DND-41 (cell line): ENCODE results near the gene MARCHF3.

Source experiments
- ATAC-seq: fragments of 200-7000 bp; cut with Tn5 transposase; 3 replicates; pipeline ENCODE4 v1.9.1; 2021; ENCODE audit warnings: low read depth; ENCODE audit not compliant: insufficient read depth
- DNase-seq: peaks from one replicate; pipeline ENCODE4 v3.0.0-alpha.2; 2020
- H2AFZ ChIP-seq: 2 replicates; pipeline ENCODE4 v1.6.0; 2012; ENCODE audit warnings: low read depth, low read length
- H3K27ac ChIP-seq: 2 replicates; pipeline ENCODE4 v1.5.1; 2012; ENCODE audit warnings: low read length, inconsistent platforms
- H3K27me3 ChIP-seq: fragments of 200-600 bp; sonication (generic); 2 replicates; pipeline ENCODE4 v1.6.0; 2012; ENCODE audit warnings: low read length, mild to moderate bottlenecking, inconsistent platforms; ENCODE audit not compliant: insufficient read depth, poor library complexity
- H3K36me3 ChIP-seq: 2 replicates; pipeline ENCODE4 v1.5.1; 2012; ENCODE audit warnings: low read length, inconsistent platforms; ENCODE audit not compliant: insufficient read depth
- H3K4me1 ChIP-seq: 2 replicates; pipeline ENCODE4 v1.5.1; 2012; ENCODE audit warnings: mild to moderate bottlenecking, low read length; ENCODE audit not compliant: insufficient read depth
- H3K4me2 ChIP-seq: 2 replicates; pipeline ENCODE4 v1.6.0; 2012; ENCODE audit warnings: mild to moderate bottlenecking, moderate library complexity, low read length, inconsistent platforms; ENCODE audit not compliant: insufficient read depth
- H3K4me3 ChIP-seq, 2 experiments: fragments of 200-600 bp in 1 of 2; shearing (Covaris generic) in 1 of 2; 2 replicates each; pipeline ENCODE4 v1.5.1; 2012 to 2016; ENCODE audit warnings: inconsistent platforms in 2 of 2, low read length in 2 of 2, mild to moderate bottlenecking in 2 of 2, low read depth in 1 of 2, moderate library complexity in 1 of 2
- H3K79me2 ChIP-seq: 2 replicates; pipeline ENCODE4 v1.6.0; 2012; ENCODE audit warnings: low read length, inconsistent platforms; ENCODE audit not compliant: insufficient read depth
- H3K9ac ChIP-seq: 2 replicates; pipeline ENCODE4 v1.6.0; 2012; ENCODE audit warnings: low read depth, mild to moderate bottlenecking, inconsistent platforms, low read length, moderate library complexity
- H3K9me3 ChIP-seq: 2 replicates; pipeline ENCODE4 v1.5.1; 2012; ENCODE audit warnings: low read length, moderate library complexity, mild to moderate bottlenecking, inconsistent platforms; ENCODE audit not compliant: insufficient read depth, severe bottlenecking
- H4K20me1 ChIP-seq: 2 replicates; pipeline ENCODE4 v1.6.0; 2012; ENCODE audit warnings: low read length; ENCODE audit not compliant: insufficient read depth
- CTCF ChIP-seq: IDR thresholded peaks from 2 replicates; pipeline ENCODE4 v1.5.1; 2012; ENCODE audit warnings: borderline replicate concordance, low read length, moderate library complexity, mild to moderate bottlenecking; ENCODE audit not compliant: poor library complexity, severe bottlenecking; ENCODE audit errors: extremely low read depth
- EZH2 ChIP-seq: IDR thresholded peaks from 3 replicates; pipeline ENCODE4 v1.6.1; 2012; ENCODE audit warnings: borderline replicate concordance, low read depth, mild to moderate bottlenecking, moderate library complexity, low read length, inconsistent platforms; ENCODE audit not compliant: severe bottlenecking

MARCHF3 gene

GRCh38 chr5:126852841-126853271, 177.5 kb downstream of the MARCHF3 start:
- ATAC-seq = 0 out of 3 replicates have a peak, but pooled peaks have one; percentile 31
- peaks cover 3% of the 10 kb centered on the region; the same call in 1 of the 2 replicates for H3K4me1 ChIP-seq
- no peak overlapping the region for H3K9ac ChIP-seq
- H2AFZ ChIP-seq = no peak overlapping the region
- no peak for DNase-seq
- no peaks in the 10 kb centered on the region for H3K9me3 ChIP-seq
- H3K36me3 ChIP-seq = peaks cover 24% of the 10 kb centered on the region
- H4K20me1 ChIP-seq = no peaks in the 10 kb centered on the region
- no peaks in the 10 kb centered on the region for H3K79me2 ChIP-seq
- H3K27ac ChIP-seq = no peak overlapping the region; the same call in 1 of the 2 replicates
- TF ChIP-seq EZH2 (no peak), CTCF (no peak)
- H3K4me2 ChIP-seq = no peak overlapping the region
- H3K4me3 ChIP-seq = no peak overlapping the region
- H3K27me3 ChIP-seq = no peaks in the 10 kb centered on the region

GRCh38 chr5:126852091-126852571, 178.2 kb downstream of the MARCHF3 start:
- DNase-seq = no peak

GRCh38 chr5:126851501-126852011, 178.8 kb downstream of the MARCHF3 start:
- no peak overlapping the region for H3K4me3 ChIP-seq
- no peak overlapping the region for H2AFZ ChIP-seq
- no peak for DNase-seq
- peaks cover 21% of the 10 kb centered on the region for H3K36me3 ChIP-seq
- TF ChIP-seq EZH2 (no peak), CTCF (no peak)
- peaks cover 3% of the 10 kb centered on the region; the same call in 1 of the 2 replicates for H3K4me1 ChIP-seq
- no peak overlapping the region for H3K4me2 ChIP-seq
- no peaks in the 10 kb centered on the region for H3K9me3 ChIP-seq
- H4K20me1 ChIP-seq = no peaks in the 10 kb centered on the region
- no peaks in the 10 kb centered on the region for H3K79me2 ChIP-seq
- H3K27ac ChIP-seq = peak overlapping the region; percentile 49
- H3K9ac ChIP-seq = no peak overlapping the region
- H3K27me3 ChIP-seq = no peaks in the 10 kb centered on the region
- ATAC-seq = no peak

More at GRCh38 chr5:126852091-126852571, 178.2 kb downstream of the MARCHF3 start:
- H3K27ac ChIP-seq = peak overlapping the region; percentile 49
- ATAC-seq = 0 out of 3 replicates have a peak, but pooled peaks have one; percentile 20
- no peak for TF ChIP-seq EZH2
- H3K4me1 ChIP-seq = peaks cover 3% of the 10 kb centered on the region; the same call in 1 of the 2 replicates
- H3K9me3 ChIP-seq = no peaks in the 10 kb centered on the region
- H3K36me3 ChIP-seq = peaks cover 23% of the 10 kb centered on the region
- no peaks in the 10 kb centered on the region for H3K27me3 ChIP-seq
- no peak overlapping the region for H3K4me2 ChIP-seq
- H3K79me2 ChIP-seq = no peaks in the 10 kb centered on the region
- H3K4me3 ChIP-seq = no peak overlapping the region
- no peaks in the 10 kb centered on the region for H4K20me1 ChIP-seq
- H2AFZ ChIP-seq = no peak overlapping the region
- no peak overlapping the region for H3K9ac ChIP-seq

- no peak overlapping the region for H3K4me2 ChIP-seq
- no peaks in the 10 kb centered on the region for H3K9me3 ChIP-seq
- TF ChIP-seq EZH2 = no peak
- no peak for TF ChIP-seq CTCF
- ATAC-seq = no peak
- DNase-seq = no peak
- H3K79me2 ChIP-seq = no peaks in the 10 kb centered on the region
- no peak overlapping the region for H3K27ac ChIP-seq
- H3K4me1 ChIP-seq = peaks cover 3% of the 10 kb centered on the region; the same call in 1 of the 2 replicates
- H3K27me3 ChIP-seq = no peaks in the 10 kb centered on the region
- H3K4me3 ChIP-seq = no peak overlapping the region
- H4K20me1 ChIP-seq = no peaks in the 10 kb centered on the region
- H3K9ac ChIP-seq = no peak overlapping the region
- H2AFZ ChIP-seq = no peak overlapping the region
- H3K36me3 ChIP-seq = peaks cover 12% of the 10 kb centered on the region; the same call in 1 of the 2 replicates
These were observed 181.2 kb downstream of the MARCHF3 start for GRCh38 chr5:126849101-126849678.
